HG03575 (cell line): Measurements from ENCODE around the gene PNPT1.
"Not testable (repeated sequence)": the region's sequence is repeated elsewhere in the genome, so short reads cannot be mapped to it uniquely, and the experiment has no call there.

Source experiments
- ATAC-seq: cut with Tn5 transposase; IDR thresholded peaks from one replicate; pipeline ENCODE4 v1.9.1; 2021; ENCODE audit not compliant: unreplicated experiment, insufficient number of reproducible peaks, low FRiP score; ENCODE audit errors: extremely low read depth

Gene PNPT1

DNA sequence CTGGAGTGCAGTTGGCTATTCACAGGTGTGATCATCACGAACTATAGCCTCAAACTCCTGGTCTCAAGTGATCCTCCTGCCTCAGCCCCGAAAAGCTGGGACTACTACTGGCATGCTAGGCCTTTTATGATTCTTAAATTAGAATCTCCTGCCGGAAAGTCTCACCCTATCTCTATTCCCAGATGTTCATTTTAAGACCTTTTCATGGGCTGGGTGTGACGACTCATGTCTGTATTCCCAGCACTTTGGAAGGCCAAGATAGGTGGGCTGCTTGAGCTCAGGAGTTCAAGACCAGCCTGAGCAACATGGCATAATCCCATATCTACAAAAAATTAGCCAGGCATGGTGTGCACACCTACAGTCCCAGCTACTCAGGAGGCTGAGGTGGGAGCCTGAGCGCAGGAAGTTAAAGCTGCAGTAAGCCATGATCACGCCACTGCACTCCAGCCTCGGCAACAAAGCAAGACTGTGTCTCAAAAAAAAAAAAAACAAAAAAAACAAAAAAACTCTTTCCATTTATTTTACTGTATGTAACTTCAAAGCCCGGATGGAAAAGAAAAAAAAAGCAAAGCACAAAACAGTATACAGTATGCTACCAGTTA lies 84.3 kb downstream of the PNPT1 start:
- ATAC-seq = no peak

DNA sequence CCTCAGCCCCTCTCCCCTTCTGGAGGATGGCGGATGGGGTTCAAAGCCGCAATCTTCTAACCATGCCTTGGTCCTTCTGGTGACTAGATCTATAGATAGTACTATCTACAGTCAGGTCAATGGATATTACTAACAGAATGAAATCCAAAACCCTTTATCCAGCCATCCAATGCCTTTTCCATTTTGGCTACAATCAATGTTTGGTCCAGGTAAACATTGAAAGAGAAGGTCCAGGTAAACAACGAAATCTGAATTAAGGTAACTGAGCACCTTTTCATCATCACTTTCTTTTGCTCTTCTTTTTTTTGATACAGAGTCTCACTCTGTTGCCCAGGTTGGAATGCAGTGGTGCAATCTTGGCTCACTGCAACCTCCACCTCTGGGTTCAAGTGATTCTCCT lies 85.9 kb downstream of the PNPT1 start:
- ATAC-seq = no peak

DNA sequence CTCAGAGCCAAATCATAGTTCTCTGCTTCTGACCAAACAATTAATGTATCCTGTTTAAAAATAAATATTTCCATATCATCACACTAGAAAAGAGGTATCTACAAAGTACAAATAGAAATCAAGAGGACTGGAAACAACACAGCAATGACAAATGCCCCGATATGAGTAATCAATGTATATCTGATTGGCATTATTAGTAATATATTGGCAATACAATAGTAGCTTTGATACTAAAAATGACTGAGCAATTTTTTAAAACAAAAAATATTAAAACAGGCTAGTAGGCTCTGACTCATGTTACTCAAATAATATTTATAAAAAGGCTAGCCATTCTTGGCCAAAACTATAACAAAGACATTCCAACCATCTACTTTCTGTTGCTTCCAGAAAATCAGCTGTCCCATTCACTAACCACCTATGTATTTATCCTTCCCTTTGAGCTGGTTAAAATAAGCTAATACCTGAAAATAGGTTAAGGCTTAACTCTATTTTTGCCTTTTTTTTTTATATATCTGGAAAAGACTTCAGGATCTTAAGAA lies 89.5 kb downstream of the PNPT1 start:
- no peak for ATAC-seq

DNA sequence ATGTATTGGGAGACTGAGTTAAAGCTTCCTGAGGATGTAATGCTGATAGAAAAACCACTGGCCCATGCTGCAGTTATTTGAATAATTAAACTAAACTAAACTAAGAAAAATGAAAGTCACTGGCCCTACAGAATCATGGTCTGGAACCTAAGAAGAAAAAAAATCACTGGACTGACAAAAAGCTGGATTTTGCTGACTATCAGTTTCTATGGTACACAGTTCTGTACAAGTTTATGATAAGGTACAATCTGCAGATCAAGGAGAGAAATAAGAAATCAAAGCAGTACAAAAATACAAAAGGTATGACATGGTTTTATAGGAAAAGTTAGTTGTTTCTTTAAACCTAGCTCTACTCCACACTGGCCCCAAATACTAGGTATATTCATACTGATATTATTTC lies 91.8 kb downstream of the PNPT1 start:
- ATAC-seq = no peak

DNA sequence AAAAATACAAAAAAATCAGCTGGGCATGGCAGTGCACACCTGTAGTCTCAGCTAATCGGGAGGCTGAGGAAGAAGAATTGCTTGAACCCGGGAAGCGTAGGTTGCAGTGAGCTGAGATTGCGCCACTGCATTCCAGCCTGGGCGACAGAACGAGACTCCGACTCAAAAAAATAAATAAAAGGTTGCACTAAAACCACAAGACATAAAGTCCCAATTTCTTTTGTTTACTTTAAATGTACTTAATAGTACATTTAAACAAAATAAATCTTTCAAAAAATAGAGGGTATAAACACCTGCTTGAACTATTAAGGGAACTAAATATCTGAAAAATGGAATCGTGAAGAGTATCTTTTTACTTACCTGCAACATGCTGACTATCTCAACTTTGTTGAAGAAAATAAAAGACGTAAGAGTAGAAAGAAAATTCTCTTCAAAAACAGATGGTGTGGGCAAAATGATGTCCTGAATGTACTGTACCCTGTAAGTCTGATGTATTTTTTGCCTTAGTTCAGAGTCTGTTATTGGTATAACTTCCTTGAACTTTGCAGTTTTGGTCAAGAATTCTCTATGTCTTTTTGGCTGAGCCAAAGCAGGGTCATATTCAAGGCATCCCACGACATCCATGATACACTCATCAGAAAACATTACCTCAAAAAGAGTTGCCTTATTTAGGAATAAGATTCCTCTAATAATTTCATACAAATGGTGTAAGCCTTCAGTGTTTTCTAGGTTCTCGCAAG lies 95.4 kb downstream of the PNPT1 start:
- ATAC-seq = no peak

DNA sequence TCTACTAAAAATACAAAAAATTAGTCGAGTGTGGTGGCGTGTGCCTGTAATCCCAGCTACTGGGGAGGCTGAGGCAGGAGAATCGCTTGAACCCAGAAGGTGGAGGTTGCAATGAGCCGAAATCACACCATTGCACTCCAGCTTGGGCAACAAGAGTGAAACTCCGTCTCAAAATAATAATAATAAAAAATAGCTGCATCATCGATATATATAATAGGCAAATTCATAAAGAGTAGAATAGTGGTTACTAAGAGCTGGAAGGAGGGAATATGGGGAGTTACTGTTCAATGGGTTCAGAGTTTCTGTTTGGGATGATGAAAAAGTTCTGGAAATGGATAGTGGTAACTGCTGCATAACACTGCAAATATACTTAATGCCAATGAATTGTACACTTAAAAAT lies 96.8 kb downstream of the PNPT1 start:
- not testable (repeated sequence) for ATAC-seq

DNA sequence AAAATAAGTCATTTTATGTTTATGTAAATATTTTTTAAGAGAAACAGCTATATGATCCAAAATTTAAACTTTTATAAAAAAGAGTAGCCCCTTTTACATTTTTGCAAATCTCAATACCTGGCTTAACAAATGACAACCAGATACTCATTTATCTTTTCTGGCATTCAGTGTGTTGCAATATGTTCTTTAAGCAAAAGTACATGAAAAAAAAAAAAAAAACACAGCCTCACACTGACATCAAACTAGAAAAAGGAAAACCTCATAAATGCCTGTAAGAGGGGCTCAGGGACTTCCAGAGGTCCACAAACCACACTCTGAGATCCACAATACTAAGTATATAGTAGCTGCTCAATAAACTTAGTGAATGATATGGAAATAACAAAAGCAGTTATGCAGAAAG lies 98.1 kb downstream of the PNPT1 start:
- ATAC-seq = no peak

DNA sequence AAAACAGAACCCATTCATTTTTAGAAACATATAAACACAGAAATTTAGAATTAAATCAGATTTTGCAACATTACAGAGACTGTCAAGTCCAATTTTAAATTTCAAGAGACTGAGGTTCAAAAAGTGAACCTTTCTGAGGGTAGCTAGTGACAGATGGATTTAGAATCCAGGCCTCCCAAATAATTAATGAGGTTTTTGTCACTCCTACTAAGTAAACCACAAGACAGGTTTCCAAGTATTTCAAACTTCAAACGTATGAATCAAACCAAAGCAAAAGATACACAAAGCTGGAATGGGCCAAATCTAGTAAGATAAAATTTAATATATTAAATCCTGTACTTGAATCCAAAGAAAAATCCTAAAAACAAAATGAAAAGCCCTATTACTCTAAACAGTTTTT lies 101.5 kb downstream of the PNPT1 start:
- ATAC-seq = no peak

DNA sequence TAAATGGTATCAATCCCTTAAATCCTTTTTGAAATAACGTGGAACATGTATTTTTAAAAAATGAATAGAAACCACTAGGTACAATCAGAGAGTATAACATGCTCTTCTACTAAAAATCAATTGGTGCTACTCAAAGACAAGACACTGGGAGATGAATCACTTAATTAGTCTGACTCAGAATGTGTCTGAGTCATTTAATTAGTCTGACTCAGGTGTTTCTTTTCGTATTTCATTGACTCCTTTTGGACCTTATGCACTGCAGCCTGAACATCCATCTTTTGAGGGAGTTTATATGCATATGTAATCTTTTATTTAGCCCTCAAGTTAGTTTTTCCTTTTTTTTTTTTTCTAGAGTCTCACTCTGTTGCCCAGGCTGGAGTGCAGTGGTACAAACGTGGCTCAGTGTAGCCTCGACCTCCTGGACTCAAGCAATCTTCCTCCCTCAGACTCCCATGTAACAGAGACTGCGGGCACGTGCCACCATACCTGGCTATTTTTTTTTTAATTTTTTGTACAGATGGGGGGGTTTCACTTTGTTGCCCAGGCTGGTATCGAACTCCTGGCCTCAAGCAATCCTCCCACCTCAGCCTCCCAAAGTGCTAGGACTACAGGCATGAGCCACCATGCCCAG lies 102.7 kb downstream of the PNPT1 start:
- ATAC-seq = no peak

DNA sequence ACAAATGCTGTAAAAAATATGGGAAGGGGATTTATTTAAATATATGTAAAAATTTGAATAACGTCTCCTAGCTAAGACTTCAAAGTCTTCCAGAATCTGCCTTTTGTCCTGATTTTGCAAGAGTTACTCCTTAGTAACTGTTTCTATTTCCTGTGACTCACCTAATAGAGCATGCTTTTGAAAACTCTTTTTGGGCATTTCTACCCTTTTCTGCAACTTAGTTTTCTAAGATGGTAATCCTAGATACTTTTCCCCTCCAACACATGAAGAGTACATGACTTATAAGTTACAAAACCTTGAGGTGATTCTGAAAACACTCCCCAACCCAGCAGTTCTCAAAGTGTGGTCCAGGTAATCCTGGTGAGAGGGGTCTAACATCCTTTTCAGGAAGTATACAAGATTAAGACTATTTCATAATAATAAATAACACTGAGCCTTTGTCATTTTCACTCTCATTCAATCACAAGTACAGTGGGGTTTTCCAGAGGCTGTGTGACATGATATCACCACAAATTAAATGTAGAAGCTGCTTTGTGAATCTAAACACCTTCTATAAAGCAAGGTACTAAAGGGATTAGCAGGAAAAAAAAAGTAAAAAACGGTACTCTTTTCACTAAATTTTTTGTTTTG lies 108.1 kb downstream of the PNPT1 start:
- ATAC-seq = no peak
